ENCODE data around the gene STEAP1. TPM values are rescaled to one million over a fixed set of nuclear protein-coding genes. Genes with fewer than 3 reads are reported as not detected.
A peak's percentile ranks its signal among the peaks of the same experiment; 100 is the strongest.
"Not testable (repeated sequence)": the region's sequence is repeated elsewhere in the genome, so short reads cannot be mapped to it uniquely, and the experiment has no call there.

STEAP1 gene
- total RNA-seq, 3 donors from 2014 or later (not counting 1 experiment from before 2014, with no cell fraction given): not detected

GRCh38 chr7:90147079-90147960 lies 6.9 kb upstream of the STEAP1 start:
- H3K4me1 Mint-ChIP-seq; H3K4me3 ChIP-seq (ENCODE audit: low read length); H3K4me1 ChIP-seq (ENCODE audit: control insufficient read depth, insufficient read depth, low read length); H3K36me3 Mint-ChIP-seq; H3K27me3 ChIP-seq (ENCODE audit: control insufficient read depth, insufficient read depth, low read length); H3K9me3 ChIP-seq (ENCODE audit: control insufficient read depth, insufficient read depth, low read length); H3K4me3 Mint-ChIP-seq; DNase-seq; intact Hi-C loops (cut with micrococcal nuclease); H3K9me3 Mint-ChIP-seq; H3K27ac Mint-ChIP-seq; H3K36me3 ChIP-seq (ENCODE audit: control insufficient read depth, insufficient read depth, low read length); H3K27ac ChIP-seq (ENCODE audit: low read length): not testable (repeated sequence)
- peaks cover 0 to 13% of the 10 kb centered on the region in 2 donors for H3K27me3 Mint-ChIP-seq (ENCODE audit: low read depth in 2 of 2)
- peak in 1 of 3 donors; percentile 43 for ATAC-seq
- WGBS (ENCODE audit: insufficient coverage): 85% methylated on average over 9 of the region's 14 CpGs

GRCh38 chr7:90149428-90149827 lies 4.8 kb upstream of the STEAP1 start:
- H3K27me3 ChIP-seq (ENCODE audit: control insufficient read depth, insufficient read depth, low read length); H3K4me3 ChIP-seq (ENCODE audit: low read length); H3K27ac ChIP-seq (ENCODE audit: low read length); H3K36me3 ChIP-seq (ENCODE audit: control insufficient read depth, insufficient read depth, low read length); H3K27ac Mint-ChIP-seq; H3K4me1 ChIP-seq (ENCODE audit: control insufficient read depth, insufficient read depth, low read length); ATAC-seq; H3K36me3 Mint-ChIP-seq; H3K4me1 Mint-ChIP-seq; H3K9me3 Mint-ChIP-seq; H3K9me3 ChIP-seq (ENCODE audit: control insufficient read depth, insufficient read depth, low read length); intact Hi-C loops (cut with micrococcal nuclease); H3K4me3 Mint-ChIP-seq: not testable (repeated sequence)
- DNase-seq: peak in 1 of 2 donors; percentile 11
- peaks cover 3 to 13% of the 10 kb centered on the region in 2 donors for H3K27me3 Mint-ChIP-seq (ENCODE audit: low read depth in 2 of 2)
- peak; percentile 16 for TF ChIP-seq CTCF (IDR thresholded peaks at IDR 0.05)

- H3K36me3 Mint-ChIP-seq; H3K27ac ChIP-seq (ENCODE audit: low read length); H3K4me1 Mint-ChIP-seq; H3K4me3 ChIP-seq (ENCODE audit: low read length); intact Hi-C loops (cut with micrococcal nuclease); DNase-seq; H3K4me3 Mint-ChIP-seq; H3K4me1 ChIP-seq (ENCODE audit: control insufficient read depth, insufficient read depth, low read length); H3K9me3 Mint-ChIP-seq; ATAC-seq; H3K36me3 ChIP-seq (ENCODE audit: control insufficient read depth, insufficient read depth, low read length); H3K27ac Mint-ChIP-seq; H3K27me3 ChIP-seq (ENCODE audit: control insufficient read depth, insufficient read depth, low read length); H3K9me3 ChIP-seq (ENCODE audit: control insufficient read depth, insufficient read depth, low read length): not testable (repeated sequence)
- WGBS (ENCODE audit: insufficient coverage): 60% methylated on average over 1 of the region's 3 CpGs
- H3K27me3 Mint-ChIP-seq (ENCODE audit: low read depth in 2 of 2): peaks cover 11 to 26% of the 10 kb centered on the region in 2 donors
These were observed 2.4 kb upstream of the STEAP1 start for GRCh38 chr7:90151884-90152283.

- ATAC-seq; H3K9me3 Mint-ChIP-seq; H3K27me3 ChIP-seq (ENCODE audit: control insufficient read depth, insufficient read depth, low read length); H3K27ac Mint-ChIP-seq; H3K27ac ChIP-seq (ENCODE audit: low read length); H3K4me1 ChIP-seq (ENCODE audit: control insufficient read depth, insufficient read depth, low read length); H3K4me1 Mint-ChIP-seq; H3K36me3 ChIP-seq (ENCODE audit: control insufficient read depth, insufficient read depth, low read length); H3K36me3 Mint-ChIP-seq; intact Hi-C loops (cut with micrococcal nuclease); H3K4me3 ChIP-seq (ENCODE audit: low read length); H3K9me3 ChIP-seq (ENCODE audit: control insufficient read depth, insufficient read depth, low read length): not testable (repeated sequence)
- peak overlapping the region; percentile 21 for H3K4me3 Mint-ChIP-seq
- peak; percentile 59 for TF ChIP-seq CTCF (IDR thresholded peaks at IDR 0.05)
- 0% methylated on average over 2 of the region's 9 CpGs for WGBS (ENCODE audit: insufficient coverage)
- peak in 1 of 2 donors; percentile 54 for DNase-seq
- peaks cover 14 to 26% of the 10 kb centered on the region in 2 donors for H3K27me3 Mint-ChIP-seq (ENCODE audit: low read depth in 2 of 2)
These were observed 1.5 kb upstream of the STEAP1 start for GRCh38 chr7:90152642-90153253.

Data from natural killer cell (primary cell).